Astrocyte (in vitro differentiated cells and primary cell): Measurements from ENCODE around the gene SYNC.

ENCODE experiments used
- CTCF ChIP-seq: IDR thresholded peaks from 2 replicates; pipeline ENCODE4 v1.5.1; 2011; ENCODE audit warnings: low read depth, mild to moderate bottlenecking, inconsistent platforms, low read length, moderate library complexity; ENCODE audit not compliant: insufficient read depth
- EZH2 ChIP-seq: IDR thresholded peaks from 2 replicates; pipeline ENCODE4 v1.6.1; 2012; ENCODE audit warnings: mild to moderate bottlenecking, low read length, inconsistent platforms; ENCODE audit not compliant: insufficient read depth

- TF ChIP-seq CTCF (no peak), EZH2 (no peak)
Measured at GRCh38 chr1:32701421-32701911, 1.1 kb downstream of the SYNC start.
